Left lung (tissue), 10 donors: ENCODE data around the gene RETN. TPM values are rescaled to one million over a fixed set of nuclear protein-coding genes. Genes with fewer than 3 reads are reported as not detected.
A peak's percentile ranks its signal among the peaks of the same experiment; 100 is the strongest.

Experiments
- ATAC-seq: fragments of 200-7000 bp; cut with Tn5 transposase; one replicate; pipeline ENCODE4 v1.9.1; 2020; ENCODE audit warnings: moderate library complexity
- DNase-seq, 4 donors: peaks; one replicate each; pipeline ENCODE4 v3.0.0-alpha.2; 2013 to 2020
- H3K27ac ChIP-seq, 2 donors: fragments of 200-600 bp; sonication (generic) in 1 of 2; one replicate each; pipeline versions ENCODE4 v1.5.0 to v1.8.0; 2020 to 2021
- H3K27me3 ChIP-seq, 2 donors: fragments of 200-600 bp; sonication (generic) in 1 of 2; one replicate each; pipeline versions ENCODE4 v1.5.0 to v1.8.0; 2020 to 2021
- H3K36me3 ChIP-seq, 2 donors: fragments of 200-600 bp; sonication (generic) in 1 of 2; one replicate each; pipeline versions ENCODE4 v1.5.0 to v1.8.0; 2020 to 2021
- H3K4me1 ChIP-seq, 2 donors: fragments of 200-600 bp; one replicate each; pipeline ENCODE4 v1.8.0; 2021
- H3K4me3 ChIP-seq, 2 donors: fragments of 200-600 bp; sonication (generic) in 1 of 2; one replicate each; pipeline versions ENCODE4 v1.5.0 to v1.8.0; 2020 to 2021; ENCODE audit warnings: mild to moderate bottlenecking in 1 of 2
- H3K9me3 ChIP-seq, 2 donors: fragments of 200-600 bp; sonication (generic) in 1 of 2; one replicate each; pipeline versions ENCODE4 v1.5.0 to v1.8.0; 2020 to 2021
- intact Hi-C, 2 donors: fragments of 100-400 bp; cut with DNase I; formaldehyde crosslinking; loops; one replicate each; pipeline versions ENCODE4 v1.11.2 to v1.14.2; 2022
- polyA plus RNA-seq, 6 donors: library from polyadenylated mRNA; unstranded; fragments of 120-200 nt; gene quantifications; one replicate each; pipeline ENCODE4 v1.2.1, GENCODE V29; 2013; ENCODE audit not compliant: insufficient read length in 6 of 6
- total RNA-seq, 2 donors: library from RNA; stranded (reverse); fragmentation: NEBNext Ultra II Directional; extraction: Animal tissue kit (Norgen Biotek cat#: 25700); gene quantifications; one replicate each; pipeline ENCODE4 v1.2.1, GENCODE V29; 2021
- TF ChIP-seq, protein P1 (sequence below), 2 donors: fragments of 200-600 bp; sonication (generic) in 1 of 2; IDR thresholded peaks; one replicate each; pipeline versions ENCODE4 v1.5.0 to v1.8.0; 2021; ENCODE audit warnings: antibody characterized with exemption in 2 of 2
- donor health status: DM: no; HTN: yes; CAD: no.
- donor health status: DM: no; HTN: no; CAD: no.

Gene RETN
- total and polyA plus RNA-seq, 8 donors, result 1.2 to 22.4 (median 2.3) TPM

- H3K27ac ChIP-seq, result peak overlapping the region in 1 of 2 donors; percentile 97
Observed at GRCh38 chr19:7658219-7658686, 10.6 kb upstream of the RETN start.

DNA sequence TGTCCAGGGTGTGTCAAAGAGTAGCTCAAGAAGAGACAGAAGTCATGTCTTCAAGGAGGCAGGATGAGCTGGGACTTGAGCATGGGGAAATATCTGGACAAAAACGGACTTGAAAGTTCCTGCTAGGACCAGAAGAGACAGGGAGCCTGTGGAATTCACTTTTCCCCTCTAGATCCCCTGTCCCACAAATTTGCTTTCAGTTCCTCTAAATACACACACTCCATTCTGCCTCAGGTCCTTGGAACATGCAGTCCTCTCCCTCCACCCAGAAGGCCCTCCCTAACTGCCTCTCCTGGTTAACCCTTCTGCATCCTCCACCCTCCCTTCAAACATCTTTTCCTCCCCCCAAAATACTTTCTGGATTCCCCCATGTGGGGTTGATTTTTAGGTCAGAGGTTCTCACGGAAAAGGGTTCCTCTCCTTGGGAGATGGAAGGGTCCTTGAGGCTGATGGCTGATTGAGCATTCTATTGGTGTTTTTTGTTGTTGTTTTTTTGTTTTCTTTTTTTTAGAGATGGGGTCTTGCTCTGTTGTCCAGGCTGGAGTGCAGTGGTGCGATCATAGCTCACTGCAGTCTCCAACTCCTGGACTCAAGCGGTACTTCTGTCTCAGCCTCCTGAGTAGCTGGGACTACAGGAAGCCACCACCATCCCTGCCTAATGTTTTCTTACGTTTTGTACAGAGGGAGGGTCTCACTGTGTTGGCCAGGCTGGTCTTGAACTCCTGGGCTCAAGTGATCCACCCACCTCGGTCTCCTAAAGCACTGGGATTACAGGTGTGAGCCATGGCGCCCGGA lies 6.9 kb upstream of the RETN start:
- ATAC-seq (no peak), DNase-seq (no peak)
- Histone ChIP-seq H3K4me1 (peaks cover 0 to 32% of the 10 kb centered on the region in 2 donors), H3K9me3 (no peaks in the 10 kb centered on the region), H3K27me3 (peaks cover 0 to 13% of the 10 kb centered on the region in 2 donors), H3K36me3 (no peaks in the 10 kb centered on the region), H3K27ac (no peak overlapping the region), H3K4me3 (no peak overlapping the region)
- intact Hi-C loops, result no loop called here
- TF ChIP-seq, protein P1, sequence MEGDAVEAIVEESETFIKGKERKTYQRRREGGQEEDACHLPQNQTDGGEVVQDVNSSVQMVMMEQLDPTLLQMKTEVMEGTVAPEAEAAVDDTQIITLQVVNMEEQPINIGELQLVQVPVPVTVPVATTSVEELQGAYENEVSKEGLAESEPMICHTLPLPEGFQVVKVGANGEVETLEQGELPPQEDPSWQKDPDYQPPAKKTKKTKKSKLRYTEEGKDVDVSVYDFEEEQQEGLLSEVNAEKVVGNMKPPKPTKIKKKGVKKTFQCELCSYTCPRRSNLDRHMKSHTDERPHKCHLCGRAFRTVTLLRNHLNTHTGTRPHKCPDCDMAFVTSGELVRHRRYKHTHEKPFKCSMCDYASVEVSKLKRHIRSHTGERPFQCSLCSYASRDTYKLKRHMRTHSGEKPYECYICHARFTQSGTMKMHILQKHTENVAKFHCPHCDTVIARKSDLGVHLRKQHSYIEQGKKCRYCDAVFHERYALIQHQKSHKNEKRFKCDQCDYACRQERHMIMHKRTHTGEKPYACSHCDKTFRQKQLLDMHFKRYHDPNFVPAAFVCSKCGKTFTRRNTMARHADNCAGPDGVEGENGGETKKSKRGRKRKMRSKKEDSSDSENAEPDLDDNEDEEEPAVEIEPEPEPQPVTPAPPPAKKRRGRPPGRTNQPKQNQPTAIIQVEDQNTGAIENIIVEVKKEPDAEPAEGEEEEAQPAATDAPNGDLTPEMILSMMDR (IDR thresholded peaks at IDR 0.05), result no peak

More at GRCh38 chr19:7658219-7658686, 10.6 kb upstream of the RETN start:
- ATAC-seq (peak; percentile 46), DNase-seq (no peak)
- intact Hi-C loops, result no loop called here
- TF ChIP-seq, protein P1 (IDR thresholded peaks at IDR 0.05), result no peak
- H3K9me3 ChIP-seq, result no peaks in the 10 kb centered on the region
- no peaks in the 10 kb centered on the region for H3K36me3 ChIP-seq
- H3K4me1 ChIP-seq, result peaks cover 0 to 67% of the 10 kb centered on the region in 2 donors
- H3K4me3 ChIP-seq, result peak overlapping the region in 1 of 2 donors; percentile 9
- H3K27me3 ChIP-seq, result peaks cover 0 to 4% of the 10 kb centered on the region in 2 donors

DNA sequence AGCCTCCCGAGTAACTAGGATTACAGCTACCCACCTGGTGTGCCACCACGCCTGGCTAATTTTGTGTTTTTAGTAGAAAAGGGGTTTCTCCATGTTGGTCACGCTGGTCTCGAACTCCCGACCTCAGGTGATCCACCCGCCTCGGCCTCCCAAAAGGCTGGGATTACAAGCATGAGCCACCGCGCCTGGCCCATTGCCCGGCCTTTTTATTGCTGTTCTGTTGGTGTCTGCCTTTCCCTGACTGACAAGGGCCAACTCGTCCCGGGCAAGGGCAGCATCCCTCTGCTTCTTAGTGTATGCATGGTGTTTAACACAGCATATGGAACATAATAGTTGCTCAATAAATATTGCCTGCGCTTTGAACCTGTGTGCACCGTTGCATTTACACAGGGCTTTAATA lies 6.2 kb upstream of the RETN start:
- TF ChIP-seq, protein P1 (IDR thresholded peaks at IDR 0.05), result no peak
- peaks cover 0 to 25% of the 10 kb centered on the region in 2 donors for H3K4me1 ChIP-seq
- H3K36me3 ChIP-seq, result no peaks in the 10 kb centered on the region
- H3K9me3 ChIP-seq, result no peaks in the 10 kb centered on the region
- H3K27ac ChIP-seq, result no peak overlapping the region
- H3K27me3 ChIP-seq, result peaks cover 0 to 13% of the 10 kb centered on the region in 2 donors
- intact Hi-C loops, result no loop called here
- DNase-seq, result no peak
- no peak for ATAC-seq
- no peak overlapping the region for H3K4me3 ChIP-seq

DNA sequence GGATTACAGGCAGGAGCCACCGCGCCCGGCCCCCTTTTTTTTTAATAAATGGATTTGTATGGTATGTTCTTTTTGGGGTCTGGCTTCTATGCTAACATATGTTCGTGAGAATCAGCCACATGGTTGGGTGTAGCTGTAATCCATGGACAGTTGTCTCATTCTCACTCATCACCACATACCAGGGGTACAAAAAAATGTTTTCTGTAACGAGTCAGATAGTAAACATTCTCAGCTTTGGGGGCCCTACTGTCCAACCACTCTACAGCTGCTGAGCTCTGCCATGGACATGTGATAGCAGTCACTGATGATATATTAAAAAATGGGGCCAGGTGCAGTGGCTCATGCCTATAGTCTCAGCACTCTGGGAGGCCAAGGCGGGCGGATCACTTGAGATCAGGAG lies 5.1 kb upstream of the RETN start:
- Histone ChIP-seq H3K9me3 (no peaks in the 10 kb centered on the region), H3K27ac (no peak overlapping the region), H3K4me1 (peaks cover 0 to 18% of the 10 kb centered on the region in 2 donors), H3K36me3 (no peaks in the 10 kb centered on the region), H3K4me3 (no peak overlapping the region), H3K27me3 (peaks cover 0 to 17% of the 10 kb centered on the region in 2 donors)
- no peak for DNase-seq
- intact Hi-C loops, result no loop called here
- ATAC-seq, result no peak
- TF ChIP-seq, protein P1 (IDR thresholded peaks at IDR 0.05), result no peak

DNA sequence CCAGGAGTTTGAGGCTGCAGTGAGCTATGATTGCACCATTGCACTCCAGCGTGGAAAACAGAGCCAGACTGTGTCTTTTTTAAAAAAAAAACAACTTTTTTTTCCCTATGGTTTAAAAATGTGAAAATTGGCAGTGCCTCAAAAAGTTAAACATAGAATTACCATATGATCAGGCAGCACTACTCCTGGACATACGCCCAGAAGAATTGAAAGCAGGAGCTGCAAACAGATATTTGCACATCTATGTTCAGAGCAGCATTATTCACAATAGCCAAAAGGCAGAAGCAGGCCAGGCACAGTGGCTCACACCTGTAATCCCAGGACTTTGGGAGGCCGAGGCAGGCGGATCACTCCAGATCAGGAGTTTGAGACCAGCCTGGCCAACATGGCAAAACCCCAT lies 3.8 kb upstream of the RETN start:
- DNase-seq (peak in 2 of 4 donors; percentile 68 to 87), ATAC-seq (no peak)
- TF ChIP-seq, protein P1 (IDR thresholded peaks at IDR 0.05), result no peak
- Histone ChIP-seq H3K4me3 (no peak overlapping the region), H3K4me1 (peaks cover 0 to 23% of the 10 kb centered on the region in 2 donors), H3K27ac (no peak overlapping the region), H3K36me3 (no peaks in the 10 kb centered on the region), H3K27me3 (peaks cover 0 to 28% of the 10 kb centered on the region in 2 donors), H3K9me3 (no peaks in the 10 kb centered on the region)
- intact Hi-C loops, result no loop called here
